Measurements from ENCODE around the gene HSH2D.
"Not testable (repeated sequence)": the region's sequence is repeated elsewhere in the genome, so short reads cannot be mapped to it uniquely, and the experiment has no call there.

HSH2D gene

GRCh38 chr19:16164222-16164890 lies 20.9 kb downstream of the HSH2D start:
- DNase-seq (ENCODE audit: low read depth): no peak
- no peak overlapping the region for H3K4me3 ChIP-seq (ENCODE audit: low read depth, low read length)
- TF ChIP-seq CTCF (IDR thresholded peaks at IDR 0.05; ENCODE audit: low read depth, low read length, missing control alignments): no peak

GRCh38 chr19:16166417-16166816 lies 22.9 kb downstream of the HSH2D start:
- no peak for DNase-seq (ENCODE audit: low read depth)
- no peak overlapping the region for H3K4me3 ChIP-seq (ENCODE audit: low read depth, low read length)
- no peak for TF ChIP-seq CTCF (IDR thresholded peaks at IDR 0.05; ENCODE audit: low read depth, low read length, missing control alignments)

GRCh38 chr19:16167055-16167454 lies 23.6 kb downstream of the HSH2D start:
- no peak overlapping the region for H3K4me3 ChIP-seq (ENCODE audit: low read depth, low read length)
- DNase-seq (ENCODE audit: low read depth): no peak
- TF ChIP-seq CTCF (IDR thresholded peaks at IDR 0.05; ENCODE audit: low read depth, low read length, missing control alignments): no peak

GRCh38 chr19:16168465-16169081 lies 25.1 kb downstream of the HSH2D start:
- TF ChIP-seq CTCF (IDR thresholded peaks at IDR 0.05; ENCODE audit: low read depth, low read length, missing control alignments): no peak
- no peak for DNase-seq (ENCODE audit: low read depth)
- no peak overlapping the region for H3K4me3 ChIP-seq (ENCODE audit: low read depth, low read length)

- no peak overlapping the region for H3K4me3 ChIP-seq (ENCODE audit: low read depth, low read length)
- DNase-seq (ENCODE audit: low read depth): no peak
- no peak for TF ChIP-seq CTCF (IDR thresholded peaks at IDR 0.05; ENCODE audit: low read depth, low read length, missing control alignments)
These were observed 26.6 kb downstream of the HSH2D start for GRCh38 chr19:16170134-16170533.

GRCh38 chr19:16175954-16176353 lies 32.5 kb downstream of the HSH2D start:
- no peak for DNase-seq (ENCODE audit: low read depth)
- TF ChIP-seq CTCF (IDR thresholded peaks at IDR 0.05; ENCODE audit: low read depth, low read length, missing control alignments): no peak
- no peak overlapping the region for H3K4me3 ChIP-seq (ENCODE audit: low read depth, low read length)

GRCh38 chr19:16178866-16179265 lies 35.4 kb downstream of the HSH2D start:
- not testable (repeated sequence) for H3K4me3 ChIP-seq (ENCODE audit: low read depth, low read length); DNase-seq (ENCODE audit: low read depth)

Measured in GM12864 (cell line).